Hepatocyte (in vitro differentiated cells): Measurements from ENCODE around the gene UHRF2.

Experiments used
- EZH2 ChIP-seq: fragments of 200-600 bp; sonication (generic); IDR thresholded peaks from 2 replicates; pipeline ENCODE4 v1.6.1; 2016; ENCODE audit warnings: antibody characterized with exemption, mild to moderate bottlenecking, borderline replicate concordance
- EZH2phosphoT487 ChIP-seq: fragments of 200-600 bp; sonication (generic); IDR thresholded peaks from one replicate; pipeline ENCODE4 v1.6.1; 2018; ENCODE audit warnings: antibody characterized with exemption, mild to moderate bottlenecking, low read depth, moderate library complexity; ENCODE audit not compliant: unreplicated experiment, severe bottlenecking

GRCh38 chr9:6443661-6444060 is 30.7 kb downstream of the UHRF2 start:
- no peak for TF ChIP-seq EZH2
- TF ChIP-seq EZH2phosphoT487: no peak
